HG03060 (cell line): ENCODE results near the gene TRIM8.

Source experiments
- ATAC-seq: cut with Tn5 transposase; IDR thresholded peaks from one replicate; pipeline ENCODE4 v1.9.1; 2021; ENCODE audit warnings: low read depth, moderate number of reproducible peaks; ENCODE audit not compliant: unreplicated experiment

Gene TRIM8

GRCh38 chr10:102644066-102644645, at the start of gene TRIM8:
TRIM8 (plus strand) TSS chr10:102644479; CDS start chr10:102644618, 139 bp downstream.
- no peak for ATAC-seq

GRCh38 chr10:102595293-102595692, 49.0 kb upstream of the TRIM8 start:
- ATAC-seq: no peak

- no peak for ATAC-seq
These were observed 48.4 kb upstream of the TRIM8 start for GRCh38 chr10:102595897-102596296.

GRCh38 chr10:102596506-102596971, 47.7 kb upstream of the TRIM8 start:
- no peak for ATAC-seq

- ATAC-seq: no peak
These were observed 46.9 kb upstream of the TRIM8 start for GRCh38 chr10:102597131-102597991.

- ATAC-seq: no peak
These were observed 46.0 kb upstream of the TRIM8 start for GRCh38 chr10:102598243-102598642.

- no peak for ATAC-seq
These were observed 44.5 kb upstream of the TRIM8 start for GRCh38 chr10:102599565-102600327.

GRCh38 chr10:102600816-102601215, 43.5 kb upstream of the TRIM8 start:
- ATAC-seq: no peak

GRCh38 chr10:102601639-102602038, 42.6 kb upstream of the TRIM8 start:
- no peak for ATAC-seq

GRCh38 chr10:102602272-102603045, 41.8 kb upstream of the TRIM8 start:
- no peak for ATAC-seq

GRCh38 chr10:102603946-102604345, 40.3 kb upstream of the TRIM8 start:
- no peak for ATAC-seq

- no peak for ATAC-seq
These were observed 39.8 kb upstream of the TRIM8 start for GRCh38 chr10:102604439-102604841.

GRCh38 chr10:102605712-102606111, 38.6 kb upstream of the TRIM8 start:
- ATAC-seq: no peak

GRCh38 chr10:102608487-102608886, 35.8 kb upstream of the TRIM8 start:
- no peak for ATAC-seq

GRCh38 chr10:102610441-102610887, 33.8 kb upstream of the TRIM8 start:
- ATAC-seq: no peak

GRCh38 chr10:102611514-102612087, 32.7 kb upstream of the TRIM8 start:
- no peak for ATAC-seq

GRCh38 chr10:102612964-102613275, 31.4 kb upstream of the TRIM8 start:
- no peak for ATAC-seq

GRCh38 chr10:102613286-102613685, 31.0 kb upstream of the TRIM8 start:
- no peak for ATAC-seq

- ATAC-seq: no peak
These were observed 30.5 kb upstream of the TRIM8 start for GRCh38 chr10:102613785-102614184.

GRCh38 chr10:102614888-102615287, 29.4 kb upstream of the TRIM8 start:
- ATAC-seq: no peak
